HepG2 (cell line): ENCODE measurements around the gene CKLF. TPM values are rescaled to one million over a fixed set of nuclear protein-coding genes. Genes with fewer than 3 reads are reported as not detected.

Source experiments
- FIP1L1 ChIP-seq: fragments of 200-400 bp; formaldehyde crosslinking; IDR thresholded peaks from 2 replicates; pipeline ENCODE4 v1.6.1; 2018; ENCODE audit warnings: low read depth, mild to moderate bottlenecking, low read length, moderate library complexity, borderline replicate concordance; ENCODE audit not compliant: insufficient read depth
- FOXC1 ChIP-seq: sonication (generic); formaldehyde crosslinking; IDR thresholded peaks from 2 replicates; pipeline ENCODE4 v1.8.0; 2022; ENCODE audit warnings: mild to moderate bottlenecking, missing genetic modification reagents, borderline replicate concordance
- FOXP1 ChIP-seq, 2 experiments: fragments of 450-650 bp in 1 of 2; IDR thresholded peaks; 2 replicates each; pipeline ENCODE4 v1.6.1; 2017 to 2018; ENCODE audit warnings: antibody characterized with exemption in 1 of 2
- HHEX ChIP-seq: IDR thresholded peaks from 2 replicates; pipeline ENCODE4 v1.6.1; 2016; ENCODE audit warnings: control low read depth
- JUNB ChIP-seq: sonication (generic); formaldehyde crosslinking; IDR thresholded peaks from 2 replicates; pipeline ENCODE4 v1.8.0; 2022; ENCODE audit warnings: missing genetic modification reagents, mild to moderate bottlenecking, borderline replicate concordance
- MLX ChIP-seq: IDR thresholded peaks from 2 replicates; pipeline ENCODE4 v1.6.1; 2016
- ONECUT2 ChIP-seq: sonication (generic); formaldehyde crosslinking; IDR thresholded peaks from 2 replicates; pipeline ENCODE4 v1.4.0; 2020; ENCODE audit warnings: missing genetic modification reagents
- PAF1 ChIP-seq: IDR thresholded peaks from 2 replicates; pipeline ENCODE4 v1.6.1; 2016; ENCODE audit warnings: missing genetic modification reagents, missing compliant biosample characterization
- PCBP2 ChIP-seq: fragments of 200-400 bp; formaldehyde crosslinking; optimal IDR thresholded peaks from 2 replicates; pipeline ENCODE3; 2018; ENCODE audit warnings: low read length, low read depth; ENCODE audit not compliant: poor library complexity, severe bottlenecking
- PHB2 ChIP-seq: fragments of 450-650 bp; IDR thresholded peaks from 2 replicates; pipeline ENCODE4 v1.6.1; 2018; ENCODE audit not compliant: partially characterized antibody
- PLRG1 ChIP-seq: fragments of 450-650 bp; conservative IDR thresholded peaks from 2 replicates; pipeline ENCODE4 v1.6.1; 2016
- POGK ChIP-seq: sonication (generic); formaldehyde crosslinking; conservative IDR thresholded peaks from 2 replicates; pipeline ENCODE4 v1.8.0; 2022; ENCODE audit warnings: mild to moderate bottlenecking, moderate library complexity, missing genetic modification reagents
- PRMT3 ChIP-seq: sonication (generic); formaldehyde crosslinking; IDR thresholded peaks from 2 replicates; pipeline ENCODE4 v1.8.1; 2022; ENCODE audit warnings: low read depth, mild to moderate bottlenecking, moderate library complexity, missing genetic modification reagents, borderline replicate concordance
- SPEN ChIP-seq: sonication (generic); formaldehyde crosslinking; IDR thresholded peaks from 2 replicates; pipeline ENCODE4 v1.5.1; 2020; ENCODE audit warnings: low read depth, mild to moderate bottlenecking, missing genetic modification reagents
- THYN1 ChIP-seq: sonication (generic); formaldehyde crosslinking; IDR thresholded peaks from 2 replicates; pipeline ENCODE4 v1.8.1; 2023; ENCODE audit warnings: low read depth, mild to moderate bottlenecking, moderate library complexity, missing genetic modification reagents, borderline replicate concordance
- WIZ ChIP-seq: sonication (generic); formaldehyde crosslinking; IDR thresholded peaks from 2 replicates; pipeline ENCODE4 v1.5.1; 2020; ENCODE audit warnings: mild to moderate bottlenecking, missing genetic modification reagents
- ZBTB43 ChIP-seq: sonication (generic); formaldehyde crosslinking; conservative IDR thresholded peaks from 2 replicates; pipeline ENCODE4 v1.4.0; 2020; ENCODE audit warnings: missing genetic modification reagents
- ZKSCAN1 ChIP-seq: fragments of 150-350 bp; IDR thresholded peaks from 2 replicates; pipeline ENCODE4 v1.6.1; 2014; ENCODE audit warnings: low read length
- ZMYM4 ChIP-seq: sonication (generic); formaldehyde crosslinking; IDR thresholded peaks from 2 replicates; pipeline ENCODE4 v1.8.1; 2023; ENCODE audit warnings: mild to moderate bottlenecking, missing genetic modification reagents
- ZNF224 ChIP-seq: sonication (generic); formaldehyde crosslinking; IDR thresholded peaks from 2 replicates; pipeline ENCODE4 v1.5.0; 2020; ENCODE audit warnings: mild to moderate bottlenecking, missing genetic modification reagents
- ZNF24 ChIP-seq: fragments of 450-650 bp; IDR thresholded peaks from 2 replicates; pipeline ENCODE4 v1.6.1; 2017; ENCODE audit warnings: antibody characterized with exemption, mild to moderate bottlenecking
- ZNF550 ChIP-seq: sonication (generic); formaldehyde crosslinking; IDR thresholded peaks from 2 replicates; pipeline ENCODE4 v1.4.0; 2020; ENCODE audit warnings: mild to moderate bottlenecking, missing genetic modification reagents, borderline replicate concordance
- ZNF724P ChIP-seq: sonication (generic); formaldehyde crosslinking; IDR thresholded peaks from 2 replicates; pipeline ENCODE4 v1.8.0; 2022; ENCODE audit warnings: missing genetic modification reagents, borderline replicate concordance
- ZNF740 ChIP-seq: sonication (generic); formaldehyde crosslinking; IDR thresholded peaks from 2 replicates; pipeline ENCODE4 v1.4.0; 2020; ENCODE audit warnings: missing genetic modification reagents
- ZNF75D ChIP-seq: sonication (generic); formaldehyde crosslinking; IDR thresholded peaks from 2 replicates; pipeline ENCODE4 v1.8.1; 2023; ENCODE audit warnings: missing genetic modification reagents, mild to moderate bottlenecking, borderline replicate concordance
- ZSCAN21 ChIP-seq: sonication (generic); formaldehyde crosslinking; IDR thresholded peaks from 2 replicates; pipeline ENCODE4 v1.8.0; 2022; ENCODE audit warnings: mild to moderate bottlenecking, missing genetic modification reagents, moderate library complexity, borderline replicate concordance
- ZSCAN30 ChIP-seq: sonication (generic); formaldehyde crosslinking; IDR thresholded peaks from 2 replicates; pipeline ENCODE4 v1.5.0; 2020; ENCODE audit warnings: mild to moderate bottlenecking, missing genetic modification reagents
- polyA plus RNA-seq, 8 experiments: library from polyadenylated mRNA; depleted of rRNA in 3 of 8; stranded (reverse) in 7 of 8; unstranded in 1 of 8; fragments of >200 nt; fragmentation: Illumina TruSeq in 4 of 8; extraction: Trizol in 4 of 8; gene quantifications; 2 replicates each; pipeline versions ENCODE4 v1.2.1 to v1.2.3, GENCODE V29; 2011 to 2016; ENCODE audit warnings: low read depth in 4 of 8, missing spikeins in 1 of 8, mixed read lengths in 1 of 8; ENCODE audit not compliant: insufficient read depth in 1 of 8
- total RNA-seq, 5 experiments: library from RNA; depleted of rRNA; stranded (reverse); fragments of >200 nt; fragmentation: Illumina TruSeq; extraction: Trizol; gene quantifications; 2 replicates each; pipeline ENCODE4 v1.2.3, GENCODE V29; 2016; ENCODE audit warnings: low read depth in 1 of 5

The CKLF gene
- total and polyA plus RNA-seq, 2 of the 13 experiments (the other 11 are each of a cell fraction or from before 2014, with no cell fraction given), result 120 to 167 TPM

GRCh38 chr16:66552286-66553177 lies at the start of gene CKLF (continued):
- TF ChIP-seq PLRG1 (no peak), ZNF550 (CRISPR knock-in tag) (0 out of 2 replicates have a peak, but pooled peaks have one; percentile 61), ZNF724P (CRISPR knock-in tag) (peak; percentile 99), PAF1 (CRISPR knock-in tag) (no peak; the same call in 1 of the 2 replicates), PHB2 (no peak), ZNF24 (no peak), ONECUT2 (CRISPR knock-in tag) (peak; percentile 70; the same call in 1 of the 2 replicates), MLX (CRISPR knock-in tag) (peak; percentile 75), ZBTB43 (peak; percentile 97), ZKSCAN1 (no peak), FIP1L1 (peak; percentile 96; the same call in 1 of the 2 replicates), ZMYM4 (CRISPR knock-in tag) (peak; percentile 95), PCBP2 (no peak), THYN1 (CRISPR knock-in tag) (no peak), HHEX (CRISPR knock-in tag) (no peak), FOXC1 (peak; percentile 100), PRMT3 (CRISPR knock-in tag) (peak; percentile 94), SPEN (CRISPR knock-in tag) (peak; percentile 89), ZNF75D (CRISPR knock-in tag) (peak; percentile 98; the same call in 1 of the 2 replicates), ZSCAN30 (CRISPR knock-in tag) (peak; percentile 99; the same call in 1 of the 2 replicates), ZNF224 (CRISPR knock-in tag) (peak; percentile 100), POGK (CRISPR knock-in tag) (peak; percentile 98), FOXP1 (IDR thresholded peaks at IDR 0.05) (no peak), FOXP1 (CRISPR knock-in tag; IDR thresholded peaks at IDR 0.05) (no peak), ZSCAN21 (peak; percentile 95), WIZ (peak; percentile 76), ZNF740 (CRISPR knock-in tag) (peak; percentile 88), JUNB (peak; percentile 91; the same call in 1 of the 2 replicates)
